ENCODE measurements around the gene GRAP2. TPM values are rescaled to one million over a fixed set of nuclear protein-coding genes. Genes with fewer than 3 reads are reported as not detected.
"Not testable (repeated sequence)": the region's sequence is repeated elsewhere in the genome, so short reads cannot be mapped to it uniquely, and the experiment has no call there.

GRAP2 gene
- total RNA-seq, 1 experiment from 2014 or later = 0.45 TPM

- peak; percentile 26 for DNase-seq
- Histone ChIP-seq H3K4me3 (ENCODE audit: insufficient read depth, low read depth, low read length) (no peak overlapping the region), H3K36me3 (replicated peaks; ENCODE audit: control insufficient read depth, insufficient read depth, low read length) (no peaks in the 10 kb centered on the region)
Observed at GRCh38 chr22:39940757-39941305, 39.9 kb downstream of the GRAP2 start.

GRCh38 chr22:39941601-39942000 is 40.7 kb downstream of the GRAP2 start:
- Histone ChIP-seq H3K4me3 (ENCODE audit: insufficient read depth, low read depth, low read length) (no peak overlapping the region), H3K36me3 (replicated peaks; ENCODE audit: control insufficient read depth, insufficient read depth, low read length) (no peaks in the 10 kb centered on the region), H3K27me3 (ENCODE audit: control insufficient read depth, insufficient read depth, low read length) (no peaks in the 10 kb centered on the region)
- DNase-seq = no peak

More at GRCh38 chr22:39940757-39941305, 39.9 kb downstream of the GRAP2 start:
- H3K27me3 ChIP-seq (ENCODE audit: control insufficient read depth, insufficient read depth, low read length) = no peaks in the 10 kb centered on the region

- DNase-seq = no peak
- Histone ChIP-seq H3K36me3 (replicated peaks; ENCODE audit: control insufficient read depth, insufficient read depth, low read length) (no peaks in the 10 kb centered on the region), H3K4me3 (ENCODE audit: insufficient read depth, low read depth, low read length) (no peak overlapping the region), H3K27me3 (ENCODE audit: control insufficient read depth, insufficient read depth, low read length) (no peaks in the 10 kb centered on the region)
Observed at GRCh38 chr22:39942439-39943230, 41.8 kb downstream of the GRAP2 start.

DNA sequence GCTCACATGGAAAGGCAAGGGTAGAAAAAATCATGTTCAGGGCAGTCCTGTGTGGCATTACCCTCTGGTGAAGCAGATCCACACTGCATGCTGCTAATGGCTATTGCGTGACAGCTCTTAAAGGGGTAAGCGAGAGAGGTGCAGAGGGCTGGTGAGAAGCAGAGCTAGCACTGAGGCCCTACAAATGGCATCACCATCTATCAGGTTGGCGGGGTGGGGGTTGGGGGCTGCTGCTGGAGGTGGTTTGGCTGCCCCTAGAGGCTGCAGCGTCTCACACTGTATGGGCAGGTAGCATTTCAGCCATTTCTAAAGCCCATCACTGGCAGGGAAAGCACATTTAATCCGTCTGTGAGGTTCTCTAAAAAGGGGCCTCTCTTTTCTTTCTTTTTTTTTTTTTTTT is 42.5 kb downstream of the GRAP2 start:
- Histone ChIP-seq H3K27me3 (ENCODE audit: control insufficient read depth, insufficient read depth, low read length) (no peaks in the 10 kb centered on the region), H3K4me3 (ENCODE audit: insufficient read depth, low read depth, low read length) (no peak overlapping the region), H3K36me3 (replicated peaks; ENCODE audit: control insufficient read depth, insufficient read depth, low read length) (no peaks in the 10 kb centered on the region)
- DNase-seq = peak; percentile 64

DNA sequence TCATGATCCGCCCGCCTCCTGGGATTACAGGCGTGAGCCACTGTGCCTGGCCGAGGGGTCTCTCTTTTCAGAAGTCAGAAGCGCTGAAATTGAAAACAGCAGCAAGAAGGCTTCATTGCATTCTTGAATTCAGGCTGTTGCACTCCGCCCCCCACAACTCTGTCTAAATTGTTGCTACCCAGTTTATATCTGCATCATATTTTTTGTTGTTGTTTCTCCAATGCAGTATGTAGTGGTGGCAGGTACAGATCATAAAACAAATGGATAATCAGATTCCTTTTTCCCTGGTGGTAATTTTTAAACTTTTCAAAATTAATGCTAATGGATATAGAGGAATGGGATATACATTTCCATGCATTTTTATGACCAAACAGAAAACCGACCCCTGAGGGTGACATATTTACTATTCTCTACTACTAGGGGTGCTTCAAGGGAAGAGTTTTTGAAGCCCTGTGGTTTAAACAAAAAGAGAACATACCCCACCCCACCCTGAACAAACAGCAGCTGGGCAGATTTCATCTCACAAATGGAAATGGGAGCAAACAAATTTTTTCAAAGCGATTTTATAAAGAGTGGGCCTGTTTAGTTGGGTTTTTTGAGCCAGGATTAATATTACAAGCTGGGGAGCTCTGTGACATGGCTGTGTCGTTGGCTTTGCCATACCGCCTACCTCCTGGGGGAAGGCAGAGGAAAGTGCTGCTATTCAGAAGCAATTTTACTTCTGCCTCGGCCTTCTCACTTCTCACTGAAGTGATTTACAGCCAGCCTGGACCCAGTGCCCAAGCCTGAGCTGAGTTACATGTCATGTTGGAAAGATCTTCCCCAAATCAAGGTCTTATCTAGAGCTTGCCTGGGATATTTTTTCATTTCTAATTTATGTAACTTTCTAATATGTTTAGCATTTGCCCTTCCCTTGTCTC is 43.3 kb downstream of the GRAP2 start:
- H3K36me3 ChIP-seq (replicated peaks; ENCODE audit: control insufficient read depth, insufficient read depth, low read length) = no peaks in the 10 kb centered on the region
- no peaks in the 10 kb centered on the region for H3K27me3 ChIP-seq (ENCODE audit: control insufficient read depth, insufficient read depth, low read length)
- DNase-seq = no peak
- H3K4me3 ChIP-seq (ENCODE audit: insufficient read depth, low read depth, low read length) = no peak overlapping the region

- no peak for DNase-seq
- no peak overlapping the region for H3K4me3 ChIP-seq (ENCODE audit: insufficient read depth, low read depth, low read length)
- no peaks in the 10 kb centered on the region for H3K27me3 ChIP-seq (ENCODE audit: control insufficient read depth, insufficient read depth, low read length)
- no peaks in the 10 kb centered on the region for H3K36me3 ChIP-seq (replicated peaks; ENCODE audit: control insufficient read depth, insufficient read depth, low read length)
Observed at GRCh38 chr22:39946126-39946502, 45.2 kb downstream of the GRAP2 start.

GRCh38 chr22:39946503-39947219 is 45.8 kb downstream of the GRAP2 start:
- Histone ChIP-seq H3K36me3 (replicated peaks; ENCODE audit: control insufficient read depth, insufficient read depth, low read length) (no peaks in the 10 kb centered on the region), H3K27me3 (ENCODE audit: control insufficient read depth, insufficient read depth, low read length) (no peaks in the 10 kb centered on the region), H3K4me3 (ENCODE audit: insufficient read depth, low read depth, low read length) (no peak overlapping the region)
- no peak for DNase-seq

DNA sequence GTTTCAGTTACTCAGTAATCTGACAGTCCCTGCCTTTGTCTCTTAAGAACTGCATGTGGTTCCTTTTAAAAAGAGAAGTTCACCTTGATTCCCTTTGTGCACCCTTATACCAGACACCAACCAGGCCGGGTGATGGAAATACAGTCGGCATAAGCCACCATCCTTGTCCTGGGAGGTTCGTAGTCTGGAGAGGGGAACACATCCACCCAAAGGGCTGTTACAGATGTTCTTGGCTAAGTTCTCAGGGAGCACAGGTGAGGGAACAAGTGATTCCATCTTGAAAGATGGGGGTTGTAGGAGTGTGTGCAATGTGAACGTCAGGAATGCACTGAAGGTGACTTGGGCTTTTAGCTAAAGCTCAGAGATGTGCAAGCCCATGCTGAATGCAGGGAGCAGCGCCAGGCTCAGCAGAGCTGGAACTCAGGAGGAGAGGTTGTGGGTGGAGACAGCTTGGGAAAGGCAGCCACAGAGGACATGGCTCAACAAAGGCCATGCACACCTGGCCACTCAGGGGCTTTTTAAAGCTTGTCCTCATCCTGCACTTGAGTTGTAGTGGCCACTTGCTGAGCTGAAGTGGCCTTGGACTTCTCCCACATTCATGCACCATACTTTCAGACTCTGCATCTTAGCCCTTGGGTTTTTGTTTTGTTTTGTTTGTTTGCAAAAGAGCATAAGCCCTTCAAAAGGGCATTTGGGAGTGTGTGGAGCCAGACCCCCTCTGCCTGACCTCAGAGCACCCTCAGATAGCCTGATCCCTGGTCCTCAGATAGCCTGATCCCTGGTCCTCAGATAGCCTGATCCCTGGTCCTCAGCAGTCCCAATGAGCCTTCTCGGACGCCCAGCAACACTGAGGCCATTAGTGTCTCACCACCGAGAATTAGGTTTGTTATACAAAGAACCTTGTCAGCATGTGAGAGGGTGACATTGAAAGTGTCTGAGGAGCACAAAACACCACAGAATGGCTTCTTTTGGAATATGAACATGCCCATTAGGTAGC is 46.6 kb downstream of the GRAP2 start:
- no peak overlapping the region for H3K4me3 ChIP-seq (ENCODE audit: insufficient read depth, low read depth, low read length)
- no peaks in the 10 kb centered on the region for H3K27me3 ChIP-seq (ENCODE audit: control insufficient read depth, insufficient read depth, low read length)
- H3K36me3 ChIP-seq (replicated peaks; ENCODE audit: control insufficient read depth, insufficient read depth, low read length) = no peaks in the 10 kb centered on the region
- DNase-seq = no peak

DNA sequence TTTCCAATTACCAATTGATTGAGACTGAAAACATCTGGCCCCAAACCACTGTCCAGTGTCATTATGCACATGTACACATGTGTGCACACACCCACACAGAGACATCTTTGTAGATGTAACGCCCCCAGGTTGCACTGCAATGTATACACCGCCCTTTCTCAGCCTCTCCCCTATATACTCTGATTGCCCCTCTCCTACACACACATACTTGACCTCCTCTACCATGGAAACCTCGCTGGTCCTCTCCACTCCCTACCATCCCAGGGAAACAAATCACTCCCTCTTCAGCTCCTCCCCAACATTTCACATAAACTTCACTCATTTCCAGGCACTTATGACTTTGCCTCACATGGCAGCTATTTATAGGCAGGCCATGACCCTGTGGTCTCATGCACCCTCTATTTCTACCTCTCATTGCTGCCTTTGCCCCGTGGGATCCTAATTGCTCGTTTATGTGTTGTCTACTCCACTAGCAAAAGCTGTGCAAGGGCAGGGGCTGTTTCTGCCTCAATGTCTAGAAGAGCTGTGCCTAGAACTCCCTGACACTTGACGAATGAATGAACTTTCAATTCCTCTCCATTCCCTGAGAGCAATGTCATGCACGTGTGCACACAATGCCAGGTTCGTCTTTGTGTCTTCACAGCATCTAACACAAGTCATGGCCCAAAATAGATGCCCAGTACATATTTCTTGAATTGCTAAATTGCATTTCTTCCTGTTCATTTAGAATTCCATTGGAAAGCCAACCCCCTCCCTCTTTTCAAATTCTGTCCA is 49.3 kb downstream of the GRAP2 start:
- H3K36me3 ChIP-seq (replicated peaks; ENCODE audit: control insufficient read depth, insufficient read depth, low read length) = no peaks in the 10 kb centered on the region
- H3K4me3 ChIP-seq (ENCODE audit: insufficient read depth, low read depth, low read length) = no peak overlapping the region

DNA sequence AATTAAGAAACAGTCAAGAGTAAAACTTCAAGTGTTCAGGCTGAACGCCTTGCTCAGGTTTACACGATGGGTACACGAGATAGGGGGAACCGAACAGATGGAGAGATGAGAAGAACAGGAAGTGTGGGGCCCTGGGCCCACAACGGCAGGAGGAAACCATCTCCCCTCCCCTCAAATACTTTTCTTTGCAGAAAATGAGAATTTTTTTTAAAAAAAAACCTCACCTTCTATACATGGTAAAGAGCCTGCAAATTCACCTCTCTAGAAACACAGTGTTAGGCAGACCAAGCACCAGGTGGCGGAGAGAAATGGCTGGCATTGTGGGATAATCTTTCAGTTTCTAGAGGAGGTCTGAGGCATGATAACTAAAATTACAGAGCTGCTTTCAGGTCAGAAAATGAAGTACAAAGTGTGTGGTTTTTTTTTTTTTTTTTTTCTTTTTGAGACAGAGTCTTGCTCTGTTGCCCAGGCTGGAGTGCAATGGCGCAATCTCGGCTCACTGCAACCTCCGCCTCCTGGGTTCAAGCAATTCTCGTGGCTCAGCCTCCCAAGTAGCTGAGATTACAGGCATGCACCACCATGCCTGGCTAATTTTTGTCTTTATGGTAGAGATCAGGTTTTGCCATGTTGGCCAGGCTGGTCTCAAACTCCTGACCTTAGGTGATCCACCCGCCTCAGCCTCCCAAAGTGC is 50.9 kb downstream of the GRAP2 start:
- H3K36me3 ChIP-seq (replicated peaks; ENCODE audit: control insufficient read depth, insufficient read depth, low read length); H3K27me3 ChIP-seq (ENCODE audit: control insufficient read depth, insufficient read depth, low read length); H3K4me3 ChIP-seq (ENCODE audit: insufficient read depth, low read depth, low read length); DNase-seq: not testable (repeated sequence)

More for the DNA sequence above, 49.3 kb downstream of the GRAP2 start:
- DNase-seq = no peak
- no peaks in the 10 kb centered on the region for H3K27me3 ChIP-seq (ENCODE audit: control insufficient read depth, insufficient read depth, low read length)

- no peaks in the 10 kb centered on the region for H3K36me3 ChIP-seq (replicated peaks; ENCODE audit: control insufficient read depth, insufficient read depth, low read length)
Observed at GRCh38 chr22:39952347-39952746, 51.5 kb downstream of the GRAP2 start.

DNA sequence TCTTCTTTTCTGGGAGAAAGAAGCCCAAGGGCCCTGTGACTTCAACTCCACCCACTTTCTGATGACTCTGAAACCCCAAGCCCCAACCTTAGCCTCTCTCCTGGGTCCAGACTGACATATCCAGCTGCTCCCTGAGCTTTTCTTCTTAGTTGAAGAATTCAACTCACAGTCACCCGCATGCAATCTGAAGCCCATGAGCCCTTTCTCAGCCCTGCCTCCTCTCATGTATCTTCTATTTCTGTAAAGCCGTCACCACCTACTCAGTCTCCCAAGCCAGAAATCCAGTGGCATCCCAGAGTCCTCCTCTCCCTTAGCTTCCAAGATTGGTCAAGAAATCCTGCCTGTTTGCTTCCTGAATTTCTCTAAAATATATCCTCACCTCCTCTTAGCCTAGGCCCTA is 52.2 kb downstream of the GRAP2 start:
- DNase-seq = no peak
- Histone ChIP-seq H3K4me3 (ENCODE audit: insufficient read depth, low read depth, low read length) (no peak overlapping the region), H3K36me3 (replicated peaks; ENCODE audit: control insufficient read depth, insufficient read depth, low read length) (no peaks in the 10 kb centered on the region), H3K27me3 (ENCODE audit: control insufficient read depth, insufficient read depth, low read length) (no peaks in the 10 kb centered on the region)

More at GRCh38 chr22:39952347-39952746, 51.5 kb downstream of the GRAP2 start:
- DNase-seq = no peak
- H3K27me3 ChIP-seq (ENCODE audit: control insufficient read depth, insufficient read depth, low read length) = no peaks in the 10 kb centered on the region
- H3K4me3 ChIP-seq (ENCODE audit: insufficient read depth, low read depth, low read length) = no peak overlapping the region
